B cell (primary cell): ENCODE measurements around the gene TMEM145. TPM values are rescaled to one million over a fixed set of nuclear protein-coding genes. Genes with fewer than 3 reads are reported as not detected.

Source experiments
- ATAC-seq: fragments of 200-7000 bp; cut with Tn5 transposase; one replicate; pipeline ENCODE4 v1.10.0; 2021; ENCODE audit warnings: low read depth, mild to moderate bottlenecking, moderate number of reproducible peaks, moderate library complexity
- CTCF ChIA-PET: fragments of 350-600 bp; sonication (Branson Sonifier 250); formaldehyde crosslinking; loops from one replicate; lab custom pipeline; 2021; ENCODE audit warnings: antibody characterized with exemption, inconsistent platforms; lab: Charles Lee
- POLR2A ChIA-PET: fragments of 350-600 bp; sonication (Branson Sonifier 250); formaldehyde crosslinking; loops from one replicate; lab custom pipeline; 2021; ENCODE audit warnings: antibody characterized with exemption; lab: Charles Lee
- DNase-seq: peaks from one replicate; pipeline ENCODE4 v3.0.0; 2013
- H2AFZ ChIP-seq: 2 replicates; pipeline ENCODE4 v1.6.1; 2012; ENCODE audit warnings: mild to moderate bottlenecking, low read depth, low read length; ENCODE audit not compliant: insufficient read depth, poor library complexity, severe bottlenecking
- H3K27ac ChIP-seq, 2 donors: 1 replicate in 1 of 2; 2 replicates in 1 of 2; pipeline ENCODE4 v1.5.1; 2012 to 2013; ENCODE audit warnings: low read length in 2 of 2, mild to moderate bottlenecking in 2 of 2, moderate library complexity in 1 of 2
- H3K27me3 ChIP-seq, 4 experiments: fragments of 200-600 bp in 1 of 4; sonication (generic) in 1 of 4; replicated peaks in 1 of 4; 1 replicate in 2 of 4; 2 replicates in 2 of 4; pipeline versions ENCODE4 v1.6.1 to v1.7.0; 2013 to 2016; ENCODE audit warnings: low read length in 3 of 4, mild to moderate bottlenecking in 2 of 4, mixed read lengths in 1 of 4, moderate library complexity in 1 of 4; ENCODE audit not compliant: insufficient read depth in 4 of 4, control insufficient read depth in 3 of 4; ENCODE audit errors: control extremely low read depth in 1 of 4
- H3K36me3 ChIP-seq, 2 experiments: replicated peaks in 1 of 2; 1 replicate in 1 of 2; 2 replicates in 1 of 2; pipeline versions ENCODE4 v1.6.1 to v1.7.1; 2013; ENCODE audit warnings: low read length in 1 of 2; ENCODE audit not compliant: insufficient read depth in 2 of 2, control insufficient read depth in 1 of 2; ENCODE audit errors: control extremely low read depth in 1 of 2, extremely low read depth in 1 of 2
- H3K4me1 ChIP-seq, 2 donors: fragments of 200-600 bp in 1 of 2; sonication (generic) in 1 of 2; 1 replicate in 1 of 2; 2 replicates in 1 of 2; pipeline versions ENCODE4 v1.5.1 to v1.6.1; 2013 to 2017; ENCODE audit warnings: low read length in 2 of 2; ENCODE audit not compliant: control insufficient read depth in 2 of 2, insufficient read depth in 2 of 2
- H3K4me2 ChIP-seq: replicated peaks from 2 replicates; pipeline ENCODE3; 2012; ENCODE audit warnings: mild to moderate bottlenecking, low read depth, low read length; ENCODE audit not compliant: poor library complexity, severe bottlenecking
- H3K4me3 ChIP-seq, 5 experiments: fragments of 200-600 bp in 1 of 5; sonication (generic) in 1 of 5; 1 replicate in 3 of 5; 2 replicates in 2 of 5; pipeline versions ENCODE4 v1.5.1 to v1.7.0; 2011 to 2016; ENCODE audit warnings: low read length in 4 of 5, mild to moderate bottlenecking in 4 of 5, low read depth in 2 of 5, control low read depth in 1 of 5, moderate library complexity in 1 of 5; ENCODE audit not compliant: insufficient read depth in 1 of 5; ENCODE audit errors: control extremely low read depth in 1 of 5, extremely low read depth in 1 of 5
- H3K79me2 ChIP-seq: fragments of 200-600 bp; sonication (generic); one replicate; pipeline ENCODE4 v1.6.0; 2016; ENCODE audit warnings: low read length; ENCODE audit not compliant: control insufficient read depth, insufficient read depth
- H3K9ac ChIP-seq: fragments of 200-600 bp; sonication (generic); 2 replicates; pipeline ENCODE4 v1.6.1; 2017; ENCODE audit warnings: mild to moderate bottlenecking, low read length, moderate library complexity
- H3K9me3 ChIP-seq, 3 donors: one replicate each; pipeline versions ENCODE4 v1.6.1 to v1.7.1; 2013; ENCODE audit warnings: low read length in 2 of 3; ENCODE audit not compliant: control insufficient read depth in 2 of 3, insufficient read depth in 1 of 3; ENCODE audit errors: control extremely low read depth in 1 of 3
- H4K20me1 ChIP-seq: 2 replicates; pipeline ENCODE4 v1.6.0; 2012; ENCODE audit warnings: mild to moderate bottlenecking, low read length; ENCODE audit not compliant: insufficient read depth, control insufficient read depth, poor library complexity, severe bottlenecking
- H3K27ac Mint-ChIP-seq: one replicate; pipeline ENCODE4 v1.8.0; 2021; ENCODE audit warnings: mixed read lengths
- H3K27me3 Mint-ChIP-seq: one replicate; pipeline ENCODE4 v1.8.0; 2021; ENCODE audit warnings: mixed read lengths
- H3K4me1 Mint-ChIP-seq: one replicate; pipeline ENCODE4 v1.8.0; 2021; ENCODE audit warnings: mixed read lengths
- H3K4me3 Mint-ChIP-seq: one replicate; pipeline ENCODE4 v1.8.0; 2021; ENCODE audit warnings: mixed read lengths
- H3K9me3 Mint-ChIP-seq: one replicate; pipeline ENCODE4 v1.8.0; 2022; ENCODE audit warnings: mixed read lengths; ENCODE audit not compliant: insufficient read depth
- EZH2 ChIP-seq: IDR thresholded peaks from 2 replicates; pipeline ENCODE4 v1.6.1; 2012; ENCODE audit warnings: borderline replicate concordance, low read depth, mild to moderate bottlenecking, moderate library complexity, low read length; ENCODE audit not compliant: insufficient read depth, poor library complexity, severe bottlenecking
- WGBS: methylation state at CpG from one replicate; pipeline ENCODE4 v1.1.5; 2013; ENCODE audit warnings: missing lambda C conversion rate; ENCODE audit not compliant: insufficient coverage; 5-methylcytosine and 5-hydroxymethylcytosine counted together
- intact Hi-C: fragments of 100-400 bp; cut with micrococcal nuclease; formaldehyde crosslinking; loops from one replicate; pipeline ENCODE4 v1.10.0; 2022
- polyA plus RNA-seq: library from polyadenylated mRNA; depleted of rRNA; stranded (reverse); fragments of >200 nt; gene quantifications from 2 replicates; pipeline ENCODE4 v1.2.3, GENCODE V29; 2012
- total RNA-seq, 2 donors: library from RNA; stranded (reverse); fragments of 120-200 nt in 1 of 2; gene quantifications; 1 replicate in 1 of 2; 2 replicates in 1 of 2; pipeline versions ENCODE4 v1.2.3 to v1.2.4, GENCODE V29; 2013 to 2022
- TF ChIP-seq, protein P1 (sequence below): fragments of 200-600 bp; IDR thresholded peaks from one replicate; pipeline ENCODE4 v1.8.0; 2022; ENCODE audit warnings: antibody characterized with exemption, mild to moderate bottlenecking

TMEM145 gene
- total and polyA plus RNA-seq, 2 donors (not counting 1 experiment from before 2014, with no cell fraction given): not detected

DNA sequence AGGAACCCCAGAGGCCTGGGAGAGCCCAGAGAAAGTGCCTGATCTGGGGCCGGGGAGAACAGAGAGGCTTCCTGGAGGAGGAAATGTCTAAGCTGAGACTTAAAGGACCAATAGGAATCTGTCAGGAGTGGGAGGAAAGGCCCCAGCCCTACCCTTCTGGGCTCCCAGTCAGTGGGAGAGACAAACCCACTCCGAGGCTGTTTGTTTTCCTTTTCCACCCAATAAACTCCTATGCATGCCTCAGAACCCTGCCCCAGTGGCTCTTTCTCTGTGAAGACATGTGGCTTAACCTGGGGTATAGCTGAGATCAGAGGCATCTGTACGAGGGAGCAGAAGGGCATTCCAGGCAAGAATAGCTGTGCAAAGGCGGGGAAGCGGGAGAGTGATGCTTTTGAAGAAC, 14.3 kb downstream of the TMEM145 start:
- DNase-seq (no peak), ATAC-seq (no peak)
- Histone ChIP-seq H3K4me1 (peaks cover 28 to 31% of the 10 kb centered on the region in 2 donors), H3K9ac (no peak overlapping the region), H3K4me3 (no peak overlapping the region), H2AFZ (no peak overlapping the region), H3K27me3 (peaks cover 0 to 16% (median 3%) of the 10 kb centered on the region in 4 experiments), H3K4me2 (no peak overlapping the region), H3K79me2 (peaks cover 44% of the 10 kb centered on the region), H4K20me1 (no peaks in the 10 kb centered on the region), H3K27ac (no peak overlapping the region), H3K36me3 (no peaks in the 10 kb centered on the region), H3K9me3 (no peaks in the 10 kb centered on the region)
- no peaks in the 10 kb centered on the region for H3K9me3 Mint-ChIP-seq
- H3K27ac Mint-ChIP-seq: peak overlapping the region; percentile 8
- H3K4me3 Mint-ChIP-seq: no peak overlapping the region
- TF ChIP-seq, protein P1, sequence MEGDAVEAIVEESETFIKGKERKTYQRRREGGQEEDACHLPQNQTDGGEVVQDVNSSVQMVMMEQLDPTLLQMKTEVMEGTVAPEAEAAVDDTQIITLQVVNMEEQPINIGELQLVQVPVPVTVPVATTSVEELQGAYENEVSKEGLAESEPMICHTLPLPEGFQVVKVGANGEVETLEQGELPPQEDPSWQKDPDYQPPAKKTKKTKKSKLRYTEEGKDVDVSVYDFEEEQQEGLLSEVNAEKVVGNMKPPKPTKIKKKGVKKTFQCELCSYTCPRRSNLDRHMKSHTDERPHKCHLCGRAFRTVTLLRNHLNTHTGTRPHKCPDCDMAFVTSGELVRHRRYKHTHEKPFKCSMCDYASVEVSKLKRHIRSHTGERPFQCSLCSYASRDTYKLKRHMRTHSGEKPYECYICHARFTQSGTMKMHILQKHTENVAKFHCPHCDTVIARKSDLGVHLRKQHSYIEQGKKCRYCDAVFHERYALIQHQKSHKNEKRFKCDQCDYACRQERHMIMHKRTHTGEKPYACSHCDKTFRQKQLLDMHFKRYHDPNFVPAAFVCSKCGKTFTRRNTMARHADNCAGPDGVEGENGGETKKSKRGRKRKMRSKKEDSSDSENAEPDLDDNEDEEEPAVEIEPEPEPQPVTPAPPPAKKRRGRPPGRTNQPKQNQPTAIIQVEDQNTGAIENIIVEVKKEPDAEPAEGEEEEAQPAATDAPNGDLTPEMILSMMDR: no peak
- POLR2A ChIA-PET: no interaction called here
- peaks cover 10% of the 10 kb centered on the region for H3K27me3 Mint-ChIP-seq
- CTCF ChIA-PET: interaction anchor here (0.6 to 1.4 kb wide), 5 partner anchors 8 to 163 kb away, joined by 3 to 4 read pairs (median 3); partner anchors contain the start of genes PAFAH1B3 and PRR19
- peaks cover 22% of the 10 kb centered on the region for H3K4me1 Mint-ChIP-seq
- 100% methylated on average over 3 of the region's 5 CpGs for WGBS
- intact Hi-C loops: no loop called here

DNA sequence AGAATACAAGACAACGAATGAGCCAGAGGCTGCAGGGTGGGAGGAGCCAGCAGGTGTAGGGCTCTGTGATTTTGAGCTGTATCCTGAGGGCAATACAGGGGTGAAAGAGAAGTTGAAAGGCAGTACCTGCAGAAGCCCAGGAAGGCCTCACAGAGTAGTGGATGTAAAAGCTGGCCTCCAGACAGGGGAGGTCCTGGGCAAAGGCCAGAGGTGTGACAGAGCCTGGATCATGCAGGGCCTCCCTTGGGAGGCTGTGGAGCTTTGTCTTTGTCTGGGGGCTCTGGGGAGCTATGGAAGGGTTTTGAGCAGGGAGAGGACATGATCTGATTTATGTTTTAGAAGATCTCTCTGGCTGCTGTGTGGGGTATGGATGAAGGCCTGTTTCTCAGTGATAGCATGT, 15.0 kb downstream of the TMEM145 start:
- DNase-seq: no peak
- CTCF ChIA-PET: interaction anchor here (0.8 to 1.4 kb wide), 2 partner anchors 26 to 58 kb away, joined by 3 to 4 read pairs; partner anchors contain the start of genes PAFAH1B3 and PRR19

More for the DNA sequence above, 15.0 kb downstream of the TMEM145 start:
- Histone ChIP-seq H3K79me2 (peaks cover 44% of the 10 kb centered on the region), H2AFZ (no peak overlapping the region), H4K20me1 (no peaks in the 10 kb centered on the region), H3K4me3 (no peak overlapping the region), H3K4me2 (no peak overlapping the region), H3K36me3 (no peaks in the 10 kb centered on the region), H3K27me3 (peaks cover 0 to 14% (median 2%) of the 10 kb centered on the region in 4 experiments), H3K4me1 (peaks cover 28 to 31% of the 10 kb centered on the region in 2 donors), H3K9me3 (no peaks in the 10 kb centered on the region), H3K9ac (no peak overlapping the region), H3K27ac (no peak overlapping the region)
- no peak for TF ChIP-seq EZH2
- TF ChIP-seq, protein P1: no peak
- Mint-ChIP-seq H3K9me3 (no peaks in the 10 kb centered on the region), H3K27ac (no peak overlapping the region), H3K4me3 (no peak overlapping the region), H3K27me3 (peaks cover 7% of the 10 kb centered on the region), H3K4me1 (peaks cover 22% of the 10 kb centered on the region)
- ATAC-seq: no peak
- WGBS: 78% methylated on average over 1 of the region's 1 CpG
- POLR2A ChIA-PET: interaction anchor here (0.6 to 0.7 kb wide), 2 partner anchors 19 to 71 kb away, joined by 3 to 4 read pairs; no protein-coding TSS in a partner anchor
- intact Hi-C loops: no loop called here
